HFF-Myc (cell line): Measurements from ENCODE around the gene IRS2.

Experiments used
- DNase-seq: peaks from one replicate; pipeline ENCODE4 v3.0.0-alpha.2; 2011; ENCODE audit warnings: low read depth; ENCODE audit errors: extremely low read depth
- H3K4me3 ChIP-seq: replicated peaks from 2 replicates; pipeline ENCODE4 v1.5.1; 2011; ENCODE audit warnings: low read depth, mild to moderate bottlenecking, control low read depth, low read length
- TF ChIP-seq, protein P1 (sequence below): IDR thresholded peaks from 2 replicates; pipeline ENCODE4 v1.5.1; 2012; ENCODE audit warnings: mild to moderate bottlenecking, low read depth, low read length, control low read depth; ENCODE audit errors: missing control alignments

The IRS2 gene

DNA sequence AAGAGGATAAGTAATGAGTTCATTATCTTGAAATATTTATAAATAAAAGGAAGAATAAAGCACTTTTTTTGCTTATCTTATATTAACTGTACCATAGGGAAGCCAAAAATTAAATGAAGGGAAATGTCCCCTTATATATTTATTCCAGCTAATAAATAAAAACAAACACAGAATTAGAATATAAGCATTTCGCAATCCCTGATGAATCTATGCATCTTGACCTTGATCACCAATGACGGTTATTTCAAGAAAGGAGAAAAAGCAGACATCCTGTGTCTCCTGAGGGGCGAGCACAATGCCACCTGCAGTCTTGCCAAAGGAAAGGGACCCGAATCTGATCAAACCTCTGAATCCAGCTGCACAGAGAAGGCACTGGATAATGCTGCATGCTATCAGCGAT lies 29.3 kb upstream of the IRS2 start:
- TF ChIP-seq, protein P1, sequence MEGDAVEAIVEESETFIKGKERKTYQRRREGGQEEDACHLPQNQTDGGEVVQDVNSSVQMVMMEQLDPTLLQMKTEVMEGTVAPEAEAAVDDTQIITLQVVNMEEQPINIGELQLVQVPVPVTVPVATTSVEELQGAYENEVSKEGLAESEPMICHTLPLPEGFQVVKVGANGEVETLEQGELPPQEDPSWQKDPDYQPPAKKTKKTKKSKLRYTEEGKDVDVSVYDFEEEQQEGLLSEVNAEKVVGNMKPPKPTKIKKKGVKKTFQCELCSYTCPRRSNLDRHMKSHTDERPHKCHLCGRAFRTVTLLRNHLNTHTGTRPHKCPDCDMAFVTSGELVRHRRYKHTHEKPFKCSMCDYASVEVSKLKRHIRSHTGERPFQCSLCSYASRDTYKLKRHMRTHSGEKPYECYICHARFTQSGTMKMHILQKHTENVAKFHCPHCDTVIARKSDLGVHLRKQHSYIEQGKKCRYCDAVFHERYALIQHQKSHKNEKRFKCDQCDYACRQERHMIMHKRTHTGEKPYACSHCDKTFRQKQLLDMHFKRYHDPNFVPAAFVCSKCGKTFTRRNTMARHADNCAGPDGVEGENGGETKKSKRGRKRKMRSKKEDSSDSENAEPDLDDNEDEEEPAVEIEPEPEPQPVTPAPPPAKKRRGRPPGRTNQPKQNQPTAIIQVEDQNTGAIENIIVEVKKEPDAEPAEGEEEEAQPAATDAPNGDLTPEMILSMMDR: no peak
- no peak overlapping the region for H3K4me3 ChIP-seq
- DNase-seq: no peak

DNA sequence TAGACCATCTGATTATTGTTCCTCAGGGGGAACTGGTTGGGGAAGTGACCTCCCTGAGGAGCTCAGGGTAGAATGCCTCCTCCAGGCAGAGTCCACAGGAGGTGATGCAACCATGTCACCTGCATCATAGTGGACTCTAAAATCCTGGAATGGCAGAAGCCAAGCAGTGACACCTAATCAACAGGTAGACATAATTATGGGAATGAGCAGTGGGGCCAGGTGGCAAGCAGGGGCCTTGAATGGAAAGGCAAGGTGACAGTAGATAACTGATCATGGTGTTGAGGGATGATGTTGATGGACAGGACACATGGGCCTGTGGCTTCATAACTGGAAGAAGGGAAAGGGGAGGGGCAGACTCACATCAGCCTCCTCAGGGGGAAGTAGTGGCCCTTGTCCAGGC lies 27.3 kb upstream of the IRS2 start:
- no peak overlapping the region for H3K4me3 ChIP-seq
- DNase-seq: no peak
- TF ChIP-seq, protein P1: no peak

DNA sequence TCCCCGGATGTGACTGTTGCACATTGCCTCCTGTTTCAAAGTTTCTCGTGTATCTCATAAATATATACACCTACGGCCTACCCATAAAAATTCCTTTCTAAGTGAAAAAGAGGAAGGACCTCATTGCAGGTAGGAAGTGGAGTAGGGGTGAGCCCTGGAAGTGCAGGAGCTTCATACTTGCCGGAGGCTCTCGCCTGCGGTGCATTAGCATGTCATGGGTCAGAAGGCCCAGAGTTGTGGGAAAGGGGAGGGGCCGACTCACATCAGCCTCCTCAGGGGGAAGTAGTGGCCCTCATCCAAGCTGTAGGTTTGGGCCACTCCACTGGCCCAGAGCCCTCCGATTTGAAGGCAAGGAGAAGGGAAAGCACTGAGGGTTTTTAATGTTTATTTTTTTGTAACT lies 26.0 kb upstream of the IRS2 start:
- H3K4me3 ChIP-seq: no peak overlapping the region
- DNase-seq: no peak
- TF ChIP-seq, protein P1: no peak

DNA sequence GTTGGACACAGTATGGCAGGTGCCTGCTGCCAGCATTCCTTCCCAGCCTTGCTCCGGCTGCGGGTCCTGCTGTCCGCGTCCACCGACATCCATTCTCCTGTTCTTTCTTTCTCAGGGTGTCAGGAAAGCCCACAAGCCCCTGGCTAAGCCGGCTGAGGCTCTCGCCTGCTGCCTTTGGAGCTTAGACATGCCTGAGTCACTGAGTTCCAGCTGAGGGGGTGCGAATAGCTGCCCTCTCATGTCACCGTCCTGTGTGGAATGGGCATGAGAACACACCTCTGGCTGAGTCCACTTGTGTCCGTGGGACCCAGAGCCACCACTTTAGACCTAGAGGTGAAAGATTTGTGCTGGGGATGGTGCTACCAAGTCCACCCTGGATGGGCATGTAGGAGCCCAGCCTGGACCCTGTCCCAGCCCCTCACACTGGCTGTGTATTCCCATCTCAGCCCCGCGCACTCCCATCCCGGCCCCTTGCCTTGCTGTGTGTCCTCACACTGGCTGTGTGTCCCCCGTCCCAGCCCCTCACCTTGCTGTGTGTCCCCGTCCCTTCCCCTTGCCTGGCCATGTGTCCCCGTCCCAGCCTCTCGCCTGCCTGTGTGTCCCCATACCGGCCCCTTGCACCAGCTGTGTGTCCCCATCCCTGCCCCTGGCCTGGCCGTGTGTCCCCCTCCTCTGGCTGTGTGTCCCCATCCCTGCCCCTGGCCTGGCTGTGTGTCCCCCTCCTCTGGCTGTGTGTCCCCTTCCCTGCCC lies 24.6 kb upstream of the IRS2 start:
- DNase-seq: no peak
- H3K4me3 ChIP-seq: no peak overlapping the region
- TF ChIP-seq, protein P1: no peak

DNA sequence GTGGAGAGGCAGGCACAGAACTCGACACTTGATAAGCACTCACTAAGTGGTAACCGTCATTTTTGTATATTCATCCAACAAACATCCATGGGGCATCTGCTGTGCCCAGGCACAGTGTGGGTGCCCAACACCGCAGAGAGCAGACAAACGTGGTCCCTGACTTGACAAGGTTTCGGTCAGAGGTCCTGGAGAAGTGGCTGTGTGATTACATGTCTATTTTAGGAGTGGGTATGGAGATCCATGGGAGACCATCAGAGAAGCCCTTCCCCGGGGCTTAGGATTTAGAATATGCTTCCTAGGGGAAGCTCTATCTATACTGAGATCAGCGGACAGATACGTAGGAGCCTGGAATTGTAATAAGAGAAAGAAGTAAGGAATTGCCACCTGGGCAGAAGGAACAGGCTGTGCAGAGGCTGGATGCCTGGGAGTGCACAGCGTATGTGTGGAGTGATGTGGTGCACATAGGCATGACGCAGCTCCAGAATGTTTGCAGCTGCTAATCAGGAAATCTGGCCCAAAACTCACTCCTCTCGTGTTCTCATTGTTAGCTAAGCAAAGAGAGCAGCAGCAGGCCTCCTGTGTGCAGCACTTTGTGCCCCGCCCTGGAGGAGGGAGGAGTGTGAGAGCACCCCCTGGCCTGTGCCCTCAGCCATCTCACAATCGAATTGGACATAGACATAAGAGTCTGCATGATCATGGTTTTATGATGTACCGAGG lies 23.0 kb upstream of the IRS2 start:
- no peak for DNase-seq
- no peak overlapping the region for H3K4me3 ChIP-seq
- TF ChIP-seq, protein P1: no peak

DNA sequence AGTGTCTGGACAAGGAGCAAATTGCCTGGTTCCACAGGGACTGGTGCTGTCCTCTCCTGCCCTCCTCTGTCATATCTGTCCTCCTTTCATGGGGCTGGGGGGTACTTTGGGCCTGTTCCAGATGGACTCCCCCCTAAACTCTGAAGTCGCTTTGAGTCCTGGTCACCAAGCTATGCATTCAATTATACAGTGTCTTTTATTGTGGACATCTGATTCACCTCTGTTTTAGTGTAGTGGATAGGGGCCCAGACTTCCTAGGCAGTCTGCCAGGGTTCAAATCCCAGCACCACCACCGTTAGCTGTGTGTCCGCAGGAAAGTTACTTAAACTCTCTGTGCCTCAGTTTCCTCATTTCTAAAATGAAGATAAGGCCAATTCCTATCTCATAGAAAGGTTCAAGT lies 21.0 kb upstream of the IRS2 start:
- TF ChIP-seq, protein P1: no peak
- no peak for DNase-seq
- no peak overlapping the region for H3K4me3 ChIP-seq
